Caco-2 (cell line): ENCODE measurements around the gene DHCR24. TPM values are rescaled to one million over a fixed set of nuclear protein-coding genes. Genes with fewer than 3 reads are reported as not detected.

ENCODE experiments used
- BruUV-seq: library from RNA; stranded (reverse); fragments of 400-500 nt; replicated peaks from 2 replicates; lab custom pipeline; 2021; lab: Mats Ljungman, UMichigan
- CTCF ChIA-PET: fragments of 300-600 bp; sonication (Branson Sonifier 250); formaldehyde crosslinking; loops from one replicate; lab custom pipeline; 2022; ENCODE audit warnings: antibody characterized with exemption; lab: Charles Lee
- POLR2A ChIA-PET: fragments of 300-600 bp; sonication (Branson Sonifier 250); formaldehyde crosslinking; loops from one replicate; lab custom pipeline; 2022; ENCODE audit warnings: antibody characterized with exemption; lab: Charles Lee
- DNase-seq, 2 experiments: peaks; one replicate each; pipeline versions ENCODE4 v3.0.0 to v3.0.0-alpha.2; 2020 to 2022
- H3K27me3 ChIP-seq: replicated peaks from 2 replicates; pipeline ENCODE4 v1.6.0; 2011; ENCODE audit warnings: low read length; ENCODE audit not compliant: control insufficient read depth, insufficient read depth
- H3K36me3 ChIP-seq: 2 replicates; pipeline ENCODE4 v1.5.1; 2011; ENCODE audit warnings: low read length; ENCODE audit not compliant: control insufficient read depth, insufficient read depth
- H3K4me1 ChIP-seq: fragments of 250-450 bp; sonication (Bioruptor Pico); 2 replicates; pipeline ENCODE4 v1.5.1; 2020; ENCODE audit warnings: mild to moderate bottlenecking
- H3K4me3 ChIP-seq: 2 replicates; pipeline ENCODE4 v1.5.1; 2011; ENCODE audit warnings: low read depth, mild to moderate bottlenecking, control low read depth, low read length
- H3K9me3 ChIP-seq: fragments of 250-450 bp; sonication (Bioruptor Pico); 2 replicates; pipeline ENCODE4 v1.5.1; 2020; ENCODE audit warnings: mild to moderate bottlenecking, moderate library complexity
- H3K27ac Mint-ChIP-seq: one replicate; pipeline ENCODE4 v1.8.0; 2022; ENCODE audit warnings: mixed read lengths; ENCODE audit not compliant: unreplicated experiment
- H3K27me3 Mint-ChIP-seq: one replicate; pipeline ENCODE4 v1.8.0; 2022; ENCODE audit warnings: mixed read lengths; ENCODE audit not compliant: insufficient read depth, unreplicated experiment
- H3K36me3 Mint-ChIP-seq: one replicate; pipeline ENCODE4 v1.8.0; 2022; ENCODE audit warnings: mild to moderate bottlenecking, mixed read lengths; ENCODE audit not compliant: insufficient read depth, unreplicated experiment
- H3K4me1 Mint-ChIP-seq: one replicate; pipeline ENCODE4 v1.8.0; 2022; ENCODE audit warnings: low read depth, mixed read lengths; ENCODE audit not compliant: unreplicated experiment
- H3K4me3 Mint-ChIP-seq: one replicate; pipeline ENCODE4 v1.8.0; 2022; ENCODE audit warnings: mild to moderate bottlenecking, moderate library complexity, mixed read lengths; ENCODE audit not compliant: unreplicated experiment
- H3K9me3 Mint-ChIP-seq: one replicate; pipeline ENCODE4 v1.8.0; 2022; ENCODE audit warnings: mixed read lengths; ENCODE audit not compliant: unreplicated experiment
- intact Hi-C: fragments of 100-400 bp; cut with micrococcal nuclease; formaldehyde crosslinking; loops from one replicate; pipeline ENCODE4 v1.10.0; 2022; ENCODE audit not compliant: unreplicated experiment
- total RNA-seq: library from RNA; stranded (reverse); gene quantifications from 2 replicates; pipeline ENCODE4 v1.2.3, GENCODE V29; 2022
- TF ChIP-seq, protein P1 (sequence below), 2 experiments: fragments of 200-600 bp in 1 of 2; IDR thresholded peaks; 1 replicate in 1 of 2; 2 replicates in 1 of 2; pipeline versions ENCODE4 v1.5.1 to v1.8.0; 2011 to 2022; ENCODE audit warnings: antibody characterized with exemption in 1 of 2, control low read depth in 1 of 2, inconsistent platforms in 1 of 2, low read depth in 1 of 2, low read length in 1 of 2, mild to moderate bottlenecking in 1 of 2, moderate library complexity in 1 of 2; ENCODE audit not compliant: insufficient read depth in 1 of 2, severe bottlenecking in 1 of 2, unreplicated experiment in 1 of 2

The DHCR24 gene
- total RNA-seq, 1 experiment from 2014 or later, result 522 TPM

DNA sequence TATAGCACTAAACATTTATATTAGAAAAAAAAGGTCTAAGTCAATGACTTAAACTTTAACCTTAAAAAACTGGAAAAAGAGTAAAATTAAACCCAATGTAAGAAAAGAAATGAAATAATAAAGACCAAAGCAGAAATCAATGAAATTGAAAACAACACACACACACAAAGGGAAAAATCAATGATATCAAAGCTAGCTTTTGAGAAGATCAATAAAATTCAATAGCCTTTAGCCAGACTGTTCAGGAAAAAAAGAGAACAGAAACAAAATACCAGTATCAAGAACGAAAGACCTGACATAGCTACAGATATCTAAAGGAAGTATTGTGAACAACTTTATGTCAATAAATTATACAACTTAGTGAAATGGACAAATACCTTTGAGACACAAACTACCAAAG lies 7.1 kb downstream of the DHCR24 start:
- peaks cover 1% of the 10 kb centered on the region for H3K36me3 ChIP-seq
- H3K4me1 ChIP-seq, result peaks cover 55% of the 10 kb centered on the region
- Mint-ChIP-seq H3K4me1 (peaks cover 40% of the 10 kb centered on the region), H3K4me3 (no peak overlapping the region), H3K27ac (no peak overlapping the region), H3K9me3 (no peaks in the 10 kb centered on the region), H3K36me3 (peaks cover 87% of the 10 kb centered on the region), H3K27me3 (no peaks in the 10 kb centered on the region)
- no peaks in the 10 kb centered on the region for H3K9me3 ChIP-seq
- ChIA-PET CTCF (no interaction called here), POLR2A (interaction anchor here (0.6 to 1.0 kb wide), 2 partner anchors 9 to 13 kb away, joined by 3 read pairs; no protein-coding TSS in a partner anchor)
- DNase-seq, result no peak
- TF ChIP-seq, protein P1, sequence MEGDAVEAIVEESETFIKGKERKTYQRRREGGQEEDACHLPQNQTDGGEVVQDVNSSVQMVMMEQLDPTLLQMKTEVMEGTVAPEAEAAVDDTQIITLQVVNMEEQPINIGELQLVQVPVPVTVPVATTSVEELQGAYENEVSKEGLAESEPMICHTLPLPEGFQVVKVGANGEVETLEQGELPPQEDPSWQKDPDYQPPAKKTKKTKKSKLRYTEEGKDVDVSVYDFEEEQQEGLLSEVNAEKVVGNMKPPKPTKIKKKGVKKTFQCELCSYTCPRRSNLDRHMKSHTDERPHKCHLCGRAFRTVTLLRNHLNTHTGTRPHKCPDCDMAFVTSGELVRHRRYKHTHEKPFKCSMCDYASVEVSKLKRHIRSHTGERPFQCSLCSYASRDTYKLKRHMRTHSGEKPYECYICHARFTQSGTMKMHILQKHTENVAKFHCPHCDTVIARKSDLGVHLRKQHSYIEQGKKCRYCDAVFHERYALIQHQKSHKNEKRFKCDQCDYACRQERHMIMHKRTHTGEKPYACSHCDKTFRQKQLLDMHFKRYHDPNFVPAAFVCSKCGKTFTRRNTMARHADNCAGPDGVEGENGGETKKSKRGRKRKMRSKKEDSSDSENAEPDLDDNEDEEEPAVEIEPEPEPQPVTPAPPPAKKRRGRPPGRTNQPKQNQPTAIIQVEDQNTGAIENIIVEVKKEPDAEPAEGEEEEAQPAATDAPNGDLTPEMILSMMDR (IDR thresholded peaks at IDR 0.05; ENCODE audit: insufficient read depth in 1 of 2, low read depth in 1 of 2, low read length in 1 of 2, severe bottlenecking in 1 of 2, unreplicated experiment in 1 of 2), result no peak
- BruUV-seq, result no TSS peak
- H3K27me3 ChIP-seq, result no peaks in the 10 kb centered on the region
- intact Hi-C loops, result no loop called here
- no peak overlapping the region for H3K4me3 ChIP-seq

DNA sequence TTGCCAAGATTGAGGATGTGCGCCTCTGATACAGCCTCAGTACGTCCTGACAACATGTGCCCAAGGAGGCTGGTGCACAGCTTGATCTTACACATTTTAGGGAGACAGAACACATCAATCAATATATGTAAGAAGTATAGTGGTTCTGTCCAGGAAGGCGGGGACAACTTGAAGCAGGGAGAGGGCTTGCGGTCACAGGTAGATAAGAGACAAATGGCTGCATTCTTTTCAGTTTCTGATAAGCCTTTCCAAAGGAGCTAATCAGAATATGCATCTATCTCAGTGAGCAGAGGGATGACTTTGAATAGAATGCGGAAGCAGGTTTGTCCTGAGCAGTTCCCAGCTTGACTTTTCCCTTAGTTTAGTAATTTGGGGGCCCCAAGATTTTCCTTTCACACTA lies 10.2 kb downstream of the DHCR24 start:
- Histone ChIP-seq H3K36me3 (no peaks in the 10 kb centered on the region), H3K27me3 (no peaks in the 10 kb centered on the region), H3K9me3 (no peaks in the 10 kb centered on the region), H3K4me3 (no peak overlapping the region), H3K4me1 (peaks cover 36% of the 10 kb centered on the region)
- Mint-ChIP-seq H3K27me3 (no peaks in the 10 kb centered on the region), H3K4me1 (peaks cover 21% of the 10 kb centered on the region), H3K9me3 (no peaks in the 10 kb centered on the region), H3K27ac (peak overlapping the region; percentile 48), H3K36me3 (peaks cover 79% of the 10 kb centered on the region), H3K4me3 (peak overlapping the region; percentile 48)
- ChIA-PET POLR2A (interaction anchor here (0.6 to 0.9 kb wide), 2 partner anchors 10 to 11 kb away, joined by 4 to 8 read pairs; partner anchors contain the start of gene DHCR24), CTCF (interaction anchor here (0.9 kb wide), 2 partner anchors 12 to 68 kb away, joined by 4 to 7 read pairs; no protein-coding TSS in a partner anchor)
- no TSS peak for BruUV-seq
- TF ChIP-seq, protein P1 (IDR thresholded peaks at IDR 0.05; ENCODE audit: insufficient read depth in 1 of 2, low read depth in 1 of 2, low read length in 1 of 2, severe bottlenecking in 1 of 2, unreplicated experiment in 1 of 2), result no peak
- DNase-seq, result peak; percentile 57 to 66
- intact Hi-C loops, result no loop called here

DNA sequence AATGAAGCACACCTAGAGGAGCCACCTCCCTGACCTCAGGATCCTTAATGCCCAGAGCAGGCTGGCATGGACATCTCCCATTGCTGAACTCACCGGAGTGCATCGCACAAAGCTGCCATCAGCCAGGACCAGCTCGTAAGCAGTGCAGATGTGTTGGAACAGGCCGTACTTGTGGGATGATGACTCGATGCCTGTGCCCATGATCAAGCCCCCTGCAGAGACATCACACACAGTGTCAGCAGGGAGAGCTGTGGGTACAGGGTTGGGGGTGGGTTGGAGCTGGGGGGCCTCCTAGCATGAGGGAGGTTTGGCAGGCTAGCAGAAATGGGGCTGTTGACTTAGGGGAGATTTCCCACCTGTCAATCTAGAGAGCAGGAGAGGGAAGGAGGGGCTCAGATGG lies 12.0 kb downstream of the DHCR24 start:
- Histone ChIP-seq H3K4me3 (no peak overlapping the region), H3K27me3 (no peaks in the 10 kb centered on the region), H3K4me1 (peaks cover 35% of the 10 kb centered on the region), H3K36me3 (no peaks in the 10 kb centered on the region; the same call in 1 of the 2 replicates), H3K9me3 (no peaks in the 10 kb centered on the region)
- CTCF ChIA-PET, result no interaction called here
- POLR2A ChIA-PET, result interaction anchor here (1.1 kb wide), 1 partner anchor 12 kb away, joined by 3 read pairs; the partner anchor contains the start of gene DHCR24
- intact Hi-C loops, result no loop called here
- no peaks in the 10 kb centered on the region for H3K9me3 Mint-ChIP-seq
- H3K27me3 Mint-ChIP-seq, result no peaks in the 10 kb centered on the region
- peaks cover 79% of the 10 kb centered on the region for H3K36me3 Mint-ChIP-seq
- peak overlapping the region; percentile 57 for H3K27ac Mint-ChIP-seq
- peaks cover 21% of the 10 kb centered on the region for H3K4me1 Mint-ChIP-seq
- no peak for DNase-seq
- H3K4me3 Mint-ChIP-seq, result no peak overlapping the region
- BruUV-seq, result no TSS peak
- TF ChIP-seq, protein P1 (IDR thresholded peaks at IDR 0.05; ENCODE audit: insufficient read depth in 1 of 2, low read depth in 1 of 2, low read length in 1 of 2, severe bottlenecking in 1 of 2, unreplicated experiment in 1 of 2), result no peak
